Sciatic nerve (tissue), 2 donors: ENCODE measurements around the gene ARL8B. TPM values are rescaled to one million over a fixed set of nuclear protein-coding genes. Genes with fewer than 3 reads are reported as not detected.

Source experiments
- ATAC-seq: fragments of 200-7000 bp; cut with Tn5 transposase; one replicate; pipeline ENCODE4 v1.9.1; 2020; ENCODE audit warnings: mild to moderate bottlenecking, moderate library complexity
- DNase-seq: peaks from one replicate; pipeline ENCODE4 v3.0.0-alpha.2; 2020; ENCODE audit warnings: low spot score
- intact Hi-C: fragments of 100-400 bp; cut with DNase I; formaldehyde crosslinking; loops from one replicate; pipeline ENCODE4 v1.14.2; 2022
- total RNA-seq: library from RNA; stranded (reverse); fragmentation: NEBNext Ultra II Directional; extraction: Animal tissue kit (Norgen Biotek cat#: 25700); gene quantifications from one replicate; pipeline ENCODE4 v1.2.1, GENCODE V29; 2021
- donor health status: DM: no; HTN: no; CAD: no.
- donor health status: DM: no; HTN: no; CAD: no.

The ARL8B gene
- total RNA-seq, 1 donor from 2014 or later: 55.1 TPM

GRCh38 chr3:5197022-5197421 is 74.9 kb downstream of the ARL8B start:
- intact Hi-C loops: no loop called here
- DNase-seq: no peak
- no peak for ATAC-seq

GRCh38 chr3:5197470-5198312 is 75.6 kb downstream of the ARL8B start:
- ATAC-seq (peak; percentile 61), DNase-seq (no peak)
- intact Hi-C loops: no loop called here

GRCh38 chr3:5198313-5198677 is 76.2 kb downstream of the ARL8B start:
- ATAC-seq: no peak
- intact Hi-C loops: no loop called here
- no peak for DNase-seq

GRCh38 chr3:5198986-5199731 is 77.1 kb downstream of the ARL8B start:
- intact Hi-C loops: no loop called here
- ATAC-seq: peak; percentile 18
- no peak for DNase-seq

GRCh38 chr3:5201536-5201935 is 79.4 kb downstream of the ARL8B start:
- intact Hi-C loops: no loop called here
- no peak for DNase-seq

GRCh38 chr3:5202222-5202621 is 80.1 kb downstream of the ARL8B start:
- intact Hi-C loops: no loop called here
- DNase-seq: no peak
- ATAC-seq: no peak

More at GRCh38 chr3:5201536-5201935, 79.4 kb downstream of the ARL8B start:
- ATAC-seq: no peak

GRCh38 chr3:5205165-5205941 is 83.3 kb downstream of the ARL8B start:
- ATAC-seq (no peak), DNase-seq (no peak)
- intact Hi-C loops: no loop called here

- intact Hi-C loops: no loop called here
- ATAC-seq (no peak), DNase-seq (no peak)
Observed at GRCh38 chr3:5210926-5211325, 88.8 kb downstream of the ARL8B start.

GRCh38 chr3:5212628-5213573 is 90.8 kb downstream of the ARL8B start:
- intact Hi-C loops: no loop called here
- no peak for ATAC-seq
- no peak for DNase-seq

GRCh38 chr3:5213574-5213966 is 91.5 kb downstream of the ARL8B start:
- no peak for DNase-seq
- ATAC-seq: no peak
- intact Hi-C loops: no loop called here

GRCh38 chr3:5214352-5214751 is 92.3 kb downstream of the ARL8B start:
- no peak for DNase-seq
- no peak for ATAC-seq
- intact Hi-C loops: no loop called here

GRCh38 chr3:5217824-5218595 is 95.9 kb downstream of the ARL8B start:
- ATAC-seq (no peak), DNase-seq (no peak)
- intact Hi-C loops: no loop called here

GRCh38 chr3:5218815-5219214 is 96.7 kb downstream of the ARL8B start:
- ATAC-seq (no peak), DNase-seq (no peak)
- intact Hi-C loops: no loop called here

GRCh38 chr3:5219216-5219615 is 97.1 kb downstream of the ARL8B start:
- intact Hi-C loops: no loop called here
- ATAC-seq (no peak), DNase-seq (no peak)

GRCh38 chr3:5220193-5220592 is 98.1 kb downstream of the ARL8B start:
- DNase-seq: no peak
- ATAC-seq: no peak
- intact Hi-C loops: no loop called here

- no peak for ATAC-seq
- no peak for DNase-seq
- intact Hi-C loops: no loop called here
Observed at GRCh38 chr3:5220667-5221431, 98.8 kb downstream of the ARL8B start.

GRCh38 chr3:5221701-5222100 is 99.6 kb downstream of the ARL8B start:
- intact Hi-C loops: no loop called here
- ATAC-seq (no peak), DNase-seq (no peak)
